Loucy (cell line): ENCODE results near the gene SLC29A4.

Experiments used
- EZH2phosphoT487 ChIP-seq: fragments of 200-600 bp; IDR thresholded peaks from 2 replicates; pipeline ENCODE4 v1.6.1; 2018; ENCODE audit warnings: antibody characterized with exemption, mild to moderate bottlenecking, moderate library complexity, borderline replicate concordance
- TF ChIP-seq, protein P1 (sequence below): fragments of 200-600 bp; sonication (generic); conservative IDR thresholded peaks from 2 replicates; pipeline ENCODE4 v1.5.1; 2014; ENCODE audit warnings: mild to moderate bottlenecking, antibody characterized with exemption, low read length

- TF ChIP-seq, protein P1, sequence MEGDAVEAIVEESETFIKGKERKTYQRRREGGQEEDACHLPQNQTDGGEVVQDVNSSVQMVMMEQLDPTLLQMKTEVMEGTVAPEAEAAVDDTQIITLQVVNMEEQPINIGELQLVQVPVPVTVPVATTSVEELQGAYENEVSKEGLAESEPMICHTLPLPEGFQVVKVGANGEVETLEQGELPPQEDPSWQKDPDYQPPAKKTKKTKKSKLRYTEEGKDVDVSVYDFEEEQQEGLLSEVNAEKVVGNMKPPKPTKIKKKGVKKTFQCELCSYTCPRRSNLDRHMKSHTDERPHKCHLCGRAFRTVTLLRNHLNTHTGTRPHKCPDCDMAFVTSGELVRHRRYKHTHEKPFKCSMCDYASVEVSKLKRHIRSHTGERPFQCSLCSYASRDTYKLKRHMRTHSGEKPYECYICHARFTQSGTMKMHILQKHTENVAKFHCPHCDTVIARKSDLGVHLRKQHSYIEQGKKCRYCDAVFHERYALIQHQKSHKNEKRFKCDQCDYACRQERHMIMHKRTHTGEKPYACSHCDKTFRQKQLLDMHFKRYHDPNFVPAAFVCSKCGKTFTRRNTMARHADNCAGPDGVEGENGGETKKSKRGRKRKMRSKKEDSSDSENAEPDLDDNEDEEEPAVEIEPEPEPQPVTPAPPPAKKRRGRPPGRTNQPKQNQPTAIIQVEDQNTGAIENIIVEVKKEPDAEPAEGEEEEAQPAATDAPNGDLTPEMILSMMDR = no peak
- TF ChIP-seq EZH2phosphoT487 = no peak
These were observed 69.8 kb downstream of the SLC29A4 start for GRCh38 chr7:5352440-5353010.
